Neutrophil (primary cell): Measurements from ENCODE around the gene GOLT1A.

Experiments used
- H3K27ac ChIP-seq: fragments of 200-600 bp; sonication (generic); 2 replicates; pipeline ENCODE4 v1.5.1; 2016; ENCODE audit warnings: mild to moderate bottlenecking, moderate library complexity
- H3K27me3 ChIP-seq: fragments of 200-600 bp; sonication (generic); 2 replicates; pipeline ENCODE4 v1.6.0; 2016; ENCODE audit warnings: mild to moderate bottlenecking
- H3K36me3 ChIP-seq: fragments of 200-600 bp; sonication (generic); 2 replicates; pipeline ENCODE4 v1.5.1; 2017
- H3K4me1 ChIP-seq, 2 experiments: fragments of 200-600 bp in 1 of 2; sonication (generic) in 1 of 2; 1 replicate in 1 of 2; 2 replicates in 1 of 2; pipeline versions ENCODE4 v1.5.1 to v1.6.1; 2013 to 2016; ENCODE audit warnings: low read depth in 1 of 2, low read length in 1 of 2, mild to moderate bottlenecking in 1 of 2, moderate library complexity in 1 of 2; ENCODE audit not compliant: control insufficient read depth in 1 of 2, insufficient read depth in 1 of 2
- H3K4me3 ChIP-seq, 2 experiments: fragments of 200-600 bp in 1 of 2; sonication (generic) in 1 of 2; 1 replicate in 1 of 2; 2 replicates in 1 of 2; pipeline ENCODE4 v1.5.1; 2013 to 2016; ENCODE audit warnings: low read depth in 1 of 2, low read length in 1 of 2, mild to moderate bottlenecking in 1 of 2, moderate library complexity in 1 of 2
- H3K9me3 ChIP-seq: fragments of 200-600 bp; sonication (generic); 2 replicates; pipeline ENCODE4 v1.5.1; 2016
- TF ChIP-seq, protein P1 (sequence below): fragments of 200-600 bp; sonication (generic); IDR thresholded peaks from 2 replicates; pipeline ENCODE4 v1.5.1; 2016; ENCODE audit warnings: antibody characterized with exemption

The GOLT1A gene

GRCh38 chr1:204256531-204256930 is 42.7 kb upstream of the GOLT1A start:
- Histone ChIP-seq H3K9me3 (no peaks in the 10 kb centered on the region), H3K27ac (no peak overlapping the region), H3K4me3 (no peak overlapping the region), H3K27me3 (no peaks in the 10 kb centered on the region), H3K36me3 (no peaks in the 10 kb centered on the region), H3K4me1 (no peaks in the 10 kb centered on the region)
- TF ChIP-seq, protein P1, sequence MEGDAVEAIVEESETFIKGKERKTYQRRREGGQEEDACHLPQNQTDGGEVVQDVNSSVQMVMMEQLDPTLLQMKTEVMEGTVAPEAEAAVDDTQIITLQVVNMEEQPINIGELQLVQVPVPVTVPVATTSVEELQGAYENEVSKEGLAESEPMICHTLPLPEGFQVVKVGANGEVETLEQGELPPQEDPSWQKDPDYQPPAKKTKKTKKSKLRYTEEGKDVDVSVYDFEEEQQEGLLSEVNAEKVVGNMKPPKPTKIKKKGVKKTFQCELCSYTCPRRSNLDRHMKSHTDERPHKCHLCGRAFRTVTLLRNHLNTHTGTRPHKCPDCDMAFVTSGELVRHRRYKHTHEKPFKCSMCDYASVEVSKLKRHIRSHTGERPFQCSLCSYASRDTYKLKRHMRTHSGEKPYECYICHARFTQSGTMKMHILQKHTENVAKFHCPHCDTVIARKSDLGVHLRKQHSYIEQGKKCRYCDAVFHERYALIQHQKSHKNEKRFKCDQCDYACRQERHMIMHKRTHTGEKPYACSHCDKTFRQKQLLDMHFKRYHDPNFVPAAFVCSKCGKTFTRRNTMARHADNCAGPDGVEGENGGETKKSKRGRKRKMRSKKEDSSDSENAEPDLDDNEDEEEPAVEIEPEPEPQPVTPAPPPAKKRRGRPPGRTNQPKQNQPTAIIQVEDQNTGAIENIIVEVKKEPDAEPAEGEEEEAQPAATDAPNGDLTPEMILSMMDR = no peak

GRCh38 chr1:204255966-204256365 is 42.2 kb upstream of the GOLT1A start:
- H3K27me3 ChIP-seq = no peaks in the 10 kb centered on the region

GRCh38 chr1:204255225-204255624 is 41.4 kb upstream of the GOLT1A start:
- no peaks in the 10 kb centered on the region for H3K36me3 ChIP-seq
- no peaks in the 10 kb centered on the region for H3K4me1 ChIP-seq
- no peaks in the 10 kb centered on the region for H3K9me3 ChIP-seq
- TF ChIP-seq, protein P1 = no peak
- no peak overlapping the region for H3K27ac ChIP-seq
- H3K27me3 ChIP-seq = no peaks in the 10 kb centered on the region
- no peak overlapping the region for H3K4me3 ChIP-seq

More at GRCh38 chr1:204255966-204256365, 42.2 kb upstream of the GOLT1A start:
- TF ChIP-seq, protein P1 = no peak
- H3K9me3 ChIP-seq = no peaks in the 10 kb centered on the region
- H3K4me1 ChIP-seq = no peaks in the 10 kb centered on the region
- H3K4me3 ChIP-seq = no peak overlapping the region
- H3K36me3 ChIP-seq = no peaks in the 10 kb centered on the region
- no peak overlapping the region for H3K27ac ChIP-seq

DNA sequence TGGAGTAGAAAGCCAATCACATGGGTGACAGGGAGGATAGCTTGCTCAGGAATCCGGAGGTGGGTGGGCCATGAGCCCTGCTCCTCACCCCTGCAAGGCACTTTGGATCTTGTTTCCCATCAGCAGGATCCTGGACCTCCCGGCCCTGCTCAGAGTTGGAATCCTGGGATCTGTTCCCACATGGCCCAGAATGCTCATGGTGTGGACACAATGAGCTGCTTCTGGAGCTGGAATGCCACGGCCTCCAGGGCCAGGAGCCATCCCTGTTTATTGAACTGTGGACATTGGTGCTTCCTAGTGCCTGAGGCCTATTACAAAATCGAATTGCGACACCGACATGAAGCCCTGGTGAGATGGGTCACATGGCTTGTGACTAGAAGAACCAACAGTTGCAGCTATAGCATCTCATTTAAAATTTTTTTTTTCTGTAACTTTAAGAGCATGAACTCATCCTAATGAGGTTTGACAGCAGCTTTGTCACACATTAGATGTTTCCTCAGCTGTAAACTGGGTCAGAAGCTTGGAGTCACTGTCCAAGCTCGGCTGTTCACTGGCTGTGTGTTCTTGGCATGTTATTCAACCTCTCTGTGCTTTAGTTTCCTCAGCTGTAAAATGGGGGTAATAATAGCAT is 40.4 kb upstream of the GOLT1A start:
- Histone ChIP-seq H3K36me3 (no peaks in the 10 kb centered on the region), H3K4me3 (no peak overlapping the region), H3K4me1 (no peaks in the 10 kb centered on the region), H3K9me3 (no peaks in the 10 kb centered on the region), H3K27ac (no peak overlapping the region), H3K27me3 (no peaks in the 10 kb centered on the region)
- TF ChIP-seq, protein P1 = no peak

DNA sequence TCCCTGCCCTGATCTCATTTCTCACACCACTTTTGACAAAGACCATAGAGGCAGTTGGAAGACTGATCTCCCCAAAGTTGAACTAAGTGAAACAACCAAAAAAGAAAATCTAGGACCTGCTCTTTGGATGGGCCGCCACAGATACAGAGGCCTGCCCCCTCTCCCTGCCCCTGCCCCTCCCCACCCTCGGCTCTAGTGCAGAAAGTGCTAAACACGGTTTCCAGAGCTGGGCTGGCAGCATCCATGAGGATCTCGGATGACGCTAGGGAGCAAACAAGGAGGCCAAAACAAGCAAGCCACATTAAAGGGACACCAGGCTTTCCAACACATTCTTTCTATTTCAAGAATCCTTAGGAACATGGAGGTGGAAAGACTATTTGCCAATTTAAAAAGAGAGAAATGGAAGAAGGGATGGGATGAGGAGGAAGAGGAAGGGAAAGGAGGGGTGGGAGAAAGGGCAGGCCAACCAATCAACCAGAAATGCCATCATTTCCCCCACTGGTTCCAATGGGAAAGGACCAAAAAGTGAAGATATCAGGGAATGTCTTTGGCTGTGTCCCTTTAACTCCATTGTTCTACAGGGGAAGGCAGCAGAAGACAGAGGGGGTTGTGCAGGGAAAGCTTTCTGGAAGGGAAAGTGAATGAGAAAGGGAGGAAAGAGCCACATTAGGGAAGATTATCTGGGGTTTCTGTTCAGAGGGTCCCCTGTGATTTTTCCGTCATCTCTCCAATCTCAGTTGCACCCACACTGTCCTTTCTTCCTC is 38.3 kb upstream of the GOLT1A start:
- Histone ChIP-seq H3K4me1 (no peaks in the 10 kb centered on the region), H3K36me3 (no peaks in the 10 kb centered on the region), H3K27me3 (no peaks in the 10 kb centered on the region)

More for the DNA sequence above, 38.3 kb upstream of the GOLT1A start:
- TF ChIP-seq, protein P1 = no peak
- Histone ChIP-seq H3K27ac (no peak overlapping the region), H3K4me3 (no peak overlapping the region), H3K9me3 (no peaks in the 10 kb centered on the region)
